MCF 10A (cell line): ENCODE results near the gene VPS11. TPM values are rescaled to one million over a fixed set of nuclear protein-coding genes. Genes with fewer than 3 reads are reported as not detected.

ENCODE experiments used
- BruUV-seq: library from RNA; stranded (reverse); fragments of 400-500 nt; replicated peaks from 2 replicates; lab custom pipeline; 2021; lab: Mats Ljungman, UMichigan
- CTCF ChIA-PET: fragments of 300-600 bp; sonication (Branson Sonifier 250); formaldehyde crosslinking; extraction: SDS; loops from one replicate; lab custom pipeline; 2021; ENCODE audit warnings: antibody characterized with exemption, inconsistent platforms; lab: Yijun Ruan, JAX
- POLR2A ChIA-PET: fragments of 300-600, 350-650 bp; sonication (Branson Sonifier 250); formaldehyde crosslinking; extraction: SDS; loops from one replicate; lab custom pipeline; 2020; ENCODE audit warnings: antibody characterized with exemption, inconsistent platforms; lab: Yijun Ruan, JAX
- DNase-seq: peaks from one replicate; pipeline ENCODE4 v3.0.0-alpha.2; 2018; ENCODE audit not compliant: unreplicated experiment
- H3K27ac Mint-ChIP-seq: one replicate; pipeline ENCODE4 v1.8.0; 2022; ENCODE audit warnings: mild to moderate bottlenecking, low read depth, mixed read lengths; ENCODE audit not compliant: unreplicated experiment
- H3K27me3 Mint-ChIP-seq: one replicate; pipeline ENCODE4 v1.8.0; 2022; ENCODE audit warnings: mixed read lengths; ENCODE audit not compliant: insufficient read depth, unreplicated experiment
- H3K36me3 Mint-ChIP-seq: one replicate; pipeline ENCODE4 v1.8.0; 2022; ENCODE audit warnings: mild to moderate bottlenecking, moderate library complexity, mixed read lengths; ENCODE audit not compliant: insufficient read depth, unreplicated experiment
- H3K4me1 Mint-ChIP-seq: one replicate; pipeline ENCODE4 v1.8.0; 2022; ENCODE audit warnings: mixed read lengths; ENCODE audit not compliant: insufficient read depth, unreplicated experiment
- H3K4me3 Mint-ChIP-seq: one replicate; pipeline ENCODE4 v1.8.0; 2022; ENCODE audit warnings: mild to moderate bottlenecking, moderate library complexity, mixed read lengths; ENCODE audit not compliant: unreplicated experiment
- H3K9me3 Mint-ChIP-seq: one replicate; pipeline ENCODE4 v1.8.0; 2022; ENCODE audit warnings: mixed read lengths; ENCODE audit not compliant: unreplicated experiment
- CTCF ChIP-seq: fragments of 200-600 bp; IDR thresholded peaks from one replicate; pipeline ENCODE4 v1.8.0; 2022; ENCODE audit warnings: antibody characterized with exemption, mild to moderate bottlenecking; ENCODE audit not compliant: unreplicated experiment
- intact Hi-C: fragments of 100-400 bp; cut with micrococcal nuclease; formaldehyde crosslinking; loops from 2 replicates; pipeline ENCODE4 v1.14.1; 2022
- total RNA-seq: library from RNA; stranded (reverse); gene quantifications from 2 replicates; pipeline ENCODE4 v1.2.3, GENCODE V29; 2022

VPS11 gene
- total RNA-seq, 1 experiment from 2014 or later = 16.2 TPM

DNA sequence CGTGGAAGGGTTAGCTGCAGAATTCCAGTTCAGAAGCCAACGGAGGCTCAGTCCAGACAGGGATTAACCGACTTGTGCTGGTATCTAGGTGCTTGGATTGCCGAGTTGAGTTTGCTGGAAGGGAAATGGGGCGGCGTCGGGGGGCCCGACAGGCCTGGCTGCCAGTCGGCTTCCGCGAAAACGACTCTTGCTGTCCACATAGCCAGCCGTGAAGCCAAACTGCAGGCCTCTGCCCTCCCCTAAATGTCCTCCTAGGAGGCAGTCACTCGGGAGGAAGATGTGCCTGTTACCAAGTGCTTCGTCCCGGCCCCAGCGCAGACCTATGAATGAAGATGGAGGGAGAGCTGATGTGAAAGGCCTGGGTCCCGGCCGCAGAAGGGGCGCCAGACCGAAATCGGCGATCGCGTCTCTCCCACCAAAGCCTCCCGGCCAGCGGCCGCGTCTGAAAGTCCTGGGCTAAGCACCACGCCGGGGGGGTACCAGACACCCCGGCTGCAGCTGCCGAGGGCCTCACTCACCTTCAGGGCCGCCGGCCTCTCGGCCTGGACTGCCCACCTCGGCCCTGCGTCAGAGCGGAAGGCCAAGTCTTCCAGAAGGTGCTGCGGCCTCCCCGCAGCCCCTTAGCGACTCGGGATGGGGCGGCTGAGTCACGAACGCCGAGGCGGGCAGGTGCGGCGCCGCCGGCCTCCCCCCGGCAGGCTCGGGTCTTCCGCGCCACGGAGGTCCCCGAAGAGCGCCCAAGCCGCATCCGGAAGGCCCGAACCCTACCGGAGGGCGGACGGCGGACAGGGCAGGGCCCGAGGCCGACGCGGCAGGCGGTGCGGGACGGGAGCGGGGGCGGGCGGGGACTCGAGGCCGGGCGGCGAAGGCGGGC is 26.6 kb downstream of the VPS11 start:
- intact Hi-C loops = loop anchor here (1.0 kb wide), 1 partner anchor 103 kb away; no protein-coding TSS in a partner anchor
- no TSS peak for BruUV-seq
- Mint-ChIP-seq H3K9me3 (no peaks in the 10 kb centered on the region), H3K27ac (peak overlapping the region; percentile 89), H3K27me3 (no peaks in the 10 kb centered on the region), H3K36me3 (peaks cover 44% of the 10 kb centered on the region), H3K4me3 (peak overlapping the region; percentile 89), H3K4me1 (peaks cover 21% of the 10 kb centered on the region)
- DNase-seq = no peak
- CTCF ChIA-PET = interaction anchor here (0.6 to 3.3 kb wide), 12 partner anchors 9 to 278 kb away, joined by 3 to 19 read pairs (median 4); partner anchors contain the start of genes C2CD2L and HMBS
- no peak for TF ChIP-seq CTCF
- POLR2A ChIA-PET = interaction anchor here (0.6 to 5.5 kb wide), 31 partner anchors 8 to 381 kb away, joined by 3 to 59 read pairs (median 4); partner anchors contain the start of genes ABCG4, C2CD2L, CBL and CENATAC

- intact Hi-C loops = loop anchor here (1.0 kb wide), 2 partner anchors 103 to 229 kb away; no protein-coding TSS in a partner anchor
- ChIA-PET CTCF (interaction anchor here (0.6 to 3.3 kb wide), 13 partner anchors 9 to 380 kb away, joined by 3 to 19 read pairs (median 5); partner anchors contain the start of genes C2CD2L, HMBS and HYOU1), POLR2A (interaction anchor here (0.6 to 5.5 kb wide), 29 partner anchors 8 to 747 kb away, joined by 3 to 59 read pairs (median 4); partner anchors contain the start of genes ABCG4, C2CD2L, CBL and CENATAC)
- Mint-ChIP-seq H3K9me3 (no peaks in the 10 kb centered on the region), H3K4me3 (peak overlapping the region; percentile 89), H3K27me3 (no peaks in the 10 kb centered on the region), H3K4me1 (peaks cover 21% of the 10 kb centered on the region), H3K36me3 (peaks cover 50% of the 10 kb centered on the region), H3K27ac (peak overlapping the region; percentile 89)
- TF ChIP-seq CTCF = peak; percentile 57
- peak; percentile 78 for DNase-seq
- no TSS peak for BruUV-seq
These were observed 27.1 kb downstream of the VPS11 start for GRCh38 chr11:119094816-119095065.

GRCh38 chr11:119095066-119095880 is 27.7 kb downstream of the VPS11 start:
- H3K4me1 Mint-ChIP-seq = peaks cover 26% of the 10 kb centered on the region
- intact Hi-C loops = loop anchor here (1.0 kb wide), 1 partner anchor 228 kb away; no protein-coding TSS in a partner anchor
- H3K27ac Mint-ChIP-seq = peak overlapping the region; percentile 89
- TF ChIP-seq CTCF = peak; percentile 1
- H3K36me3 Mint-ChIP-seq = peaks cover 51% of the 10 kb centered on the region
- ChIA-PET POLR2A (interaction anchor here (0.6 to 5.5 kb wide), 29 partner anchors 7 to 747 kb away, joined by 3 to 59 read pairs (median 4); partner anchors contain the start of genes C2CD2L, CBL, CENATAC and DPAGT1), CTCF (interaction anchor here (0.6 to 3.3 kb wide), 11 partner anchors 10 to 380 kb away, joined by 3 to 19 read pairs (median 5); partner anchors contain the start of genes C2CD2L, HMBS and HYOU1)
- BruUV-seq = TSS peak; percentile 68
- DNase-seq = peak; percentile 100
- H3K9me3 Mint-ChIP-seq = no peaks in the 10 kb centered on the region
- no peaks in the 10 kb centered on the region for H3K27me3 Mint-ChIP-seq
- peak overlapping the region; percentile 89 for H3K4me3 Mint-ChIP-seq
